Fibroblast of villous mesenchyme (primary cell): ENCODE data around the gene PPP1R7. TPM values are rescaled to one million over a fixed set of nuclear protein-coding genes. Genes with fewer than 3 reads are reported as not detected.

Source experiments
- DNase-seq: peaks from one replicate; pipeline ENCODE4 v3.0.0-alpha.2; 2010; ENCODE audit warnings: low read depth
- H3K4me3 ChIP-seq: 2 replicates; pipeline ENCODE4 v1.5.1; 2011; ENCODE audit warnings: low read depth, mild to moderate bottlenecking, low read length
- total RNA-seq: library from RNA; depleted of rRNA; stranded (reverse); fragments of >200 nt; gene quantifications from 2 replicates; pipeline ENCODE4 v1.2.3, GENCODE V29; 2012
- TF ChIP-seq, protein P1 (sequence below): IDR thresholded peaks from 2 replicates; pipeline ENCODE4 v1.5.1; 2012; ENCODE audit warnings: low read depth, mild to moderate bottlenecking, low read length; ENCODE audit not compliant: insufficient read depth

Gene PPP1R7
- total RNA-seq, 1 donor: 78.2 TPM

- DNase-seq: no peak
- TF ChIP-seq, protein P1, sequence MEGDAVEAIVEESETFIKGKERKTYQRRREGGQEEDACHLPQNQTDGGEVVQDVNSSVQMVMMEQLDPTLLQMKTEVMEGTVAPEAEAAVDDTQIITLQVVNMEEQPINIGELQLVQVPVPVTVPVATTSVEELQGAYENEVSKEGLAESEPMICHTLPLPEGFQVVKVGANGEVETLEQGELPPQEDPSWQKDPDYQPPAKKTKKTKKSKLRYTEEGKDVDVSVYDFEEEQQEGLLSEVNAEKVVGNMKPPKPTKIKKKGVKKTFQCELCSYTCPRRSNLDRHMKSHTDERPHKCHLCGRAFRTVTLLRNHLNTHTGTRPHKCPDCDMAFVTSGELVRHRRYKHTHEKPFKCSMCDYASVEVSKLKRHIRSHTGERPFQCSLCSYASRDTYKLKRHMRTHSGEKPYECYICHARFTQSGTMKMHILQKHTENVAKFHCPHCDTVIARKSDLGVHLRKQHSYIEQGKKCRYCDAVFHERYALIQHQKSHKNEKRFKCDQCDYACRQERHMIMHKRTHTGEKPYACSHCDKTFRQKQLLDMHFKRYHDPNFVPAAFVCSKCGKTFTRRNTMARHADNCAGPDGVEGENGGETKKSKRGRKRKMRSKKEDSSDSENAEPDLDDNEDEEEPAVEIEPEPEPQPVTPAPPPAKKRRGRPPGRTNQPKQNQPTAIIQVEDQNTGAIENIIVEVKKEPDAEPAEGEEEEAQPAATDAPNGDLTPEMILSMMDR: no peak
- H3K4me3 ChIP-seq: no peak overlapping the region
These were observed 22.0 kb upstream of the PPP1R7 start for GRCh38 chr2:241128266-241128665.

DNA sequence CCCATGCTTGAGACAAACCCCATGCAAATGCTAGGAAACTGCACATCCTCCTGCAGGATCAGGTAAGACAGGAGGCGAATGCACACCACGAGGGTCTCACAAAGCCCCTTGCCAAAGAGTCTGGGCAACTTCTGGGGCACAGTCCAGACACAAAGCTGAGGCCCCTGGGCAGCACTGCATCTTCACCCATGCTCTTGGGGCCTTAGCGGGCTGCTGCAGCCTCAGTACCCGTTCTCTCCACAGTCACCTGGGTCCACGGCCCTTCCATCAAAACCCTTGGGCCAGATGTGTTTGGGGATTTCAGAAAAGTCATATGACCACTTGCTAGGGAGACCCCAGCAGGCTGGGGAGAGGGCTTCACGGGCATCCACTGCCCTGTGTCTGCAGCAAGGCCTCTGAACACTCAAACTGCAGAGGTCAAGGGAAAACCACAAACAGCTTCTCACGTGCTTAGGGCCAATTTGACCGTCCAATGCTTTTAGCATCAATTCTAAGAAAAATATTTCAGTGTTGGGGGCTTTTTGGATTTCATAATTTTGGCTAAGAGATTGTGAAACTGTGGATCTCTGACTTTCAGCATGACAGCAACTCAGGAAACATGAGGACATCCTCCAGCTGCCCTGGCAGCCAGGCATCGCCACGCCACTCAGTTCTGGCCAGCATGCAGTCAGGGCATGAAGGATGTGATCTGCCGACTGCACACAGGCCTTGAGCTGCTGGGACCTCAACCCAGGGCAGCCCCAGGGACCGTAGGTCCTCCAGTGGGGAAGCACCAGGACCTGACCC, 21.0 kb upstream of the PPP1R7 start:
- DNase-seq: no peak
- no peak overlapping the region for H3K4me3 ChIP-seq
- TF ChIP-seq, protein P1: no peak

- no peak for DNase-seq
- H3K4me3 ChIP-seq: no peak overlapping the region
- TF ChIP-seq, protein P1: no peak
These were observed 20.0 kb upstream of the PPP1R7 start for GRCh38 chr2:241130316-241130715.

GRCh38 chr2:241131531-241131930, 18.7 kb upstream of the PPP1R7 start:
- no peak overlapping the region for H3K4me3 ChIP-seq
- TF ChIP-seq, protein P1: no peak
- no peak for DNase-seq

- DNase-seq: no peak
- TF ChIP-seq, protein P1: no peak
- H3K4me3 ChIP-seq: no peak overlapping the region
These were observed 17.5 kb upstream of the PPP1R7 start for GRCh38 chr2:241132538-241133435.

- TF ChIP-seq, protein P1: no peak
- no peak overlapping the region for H3K4me3 ChIP-seq
- DNase-seq: no peak
These were observed 16.8 kb upstream of the PPP1R7 start for GRCh38 chr2:241133436-241133820.
